Testis (tissue), 2 donors: ENCODE results near the gene IMMP2L.

Experiments used
- CTCF ChIP-seq, 3 experiments: fragments of 450-650 bp in 2 of 3; fragments of 200-600 bp in 1 of 3; sonication (generic) in 1 of 3; IDR thresholded peaks; one replicate each; pipeline ENCODE4 v1.5.1; 2016 to 2019; ENCODE audit warnings: antibody characterized with exemption in 3 of 3, mild to moderate bottlenecking in 2 of 3, moderate library complexity in 1 of 3
- POLR2A ChIP-seq: fragments of 450-650 bp; IDR thresholded peaks from one replicate; pipeline ENCODE4 v1.6.1; 2017; ENCODE audit warnings: antibody characterized with exemption, mild to moderate bottlenecking, moderate library complexity

GRCh38 chr7:111357691-111358090, 204.6 kb downstream of the IMMP2L start:
- TF ChIP-seq POLR2A (no peak), CTCF (IDR thresholded peaks at IDR 0.05) (no peak)
